GM18498 (cell line): Measurements from ENCODE around the gene MRPL14.

Experiments used
- ATAC-seq: cut with Tn5 transposase; IDR thresholded peaks from one replicate; pipeline ENCODE4 v1.9.1; 2021; ENCODE audit warnings: mild to moderate bottlenecking, moderate library complexity; ENCODE audit not compliant: unreplicated experiment

Gene MRPL14

DNA sequence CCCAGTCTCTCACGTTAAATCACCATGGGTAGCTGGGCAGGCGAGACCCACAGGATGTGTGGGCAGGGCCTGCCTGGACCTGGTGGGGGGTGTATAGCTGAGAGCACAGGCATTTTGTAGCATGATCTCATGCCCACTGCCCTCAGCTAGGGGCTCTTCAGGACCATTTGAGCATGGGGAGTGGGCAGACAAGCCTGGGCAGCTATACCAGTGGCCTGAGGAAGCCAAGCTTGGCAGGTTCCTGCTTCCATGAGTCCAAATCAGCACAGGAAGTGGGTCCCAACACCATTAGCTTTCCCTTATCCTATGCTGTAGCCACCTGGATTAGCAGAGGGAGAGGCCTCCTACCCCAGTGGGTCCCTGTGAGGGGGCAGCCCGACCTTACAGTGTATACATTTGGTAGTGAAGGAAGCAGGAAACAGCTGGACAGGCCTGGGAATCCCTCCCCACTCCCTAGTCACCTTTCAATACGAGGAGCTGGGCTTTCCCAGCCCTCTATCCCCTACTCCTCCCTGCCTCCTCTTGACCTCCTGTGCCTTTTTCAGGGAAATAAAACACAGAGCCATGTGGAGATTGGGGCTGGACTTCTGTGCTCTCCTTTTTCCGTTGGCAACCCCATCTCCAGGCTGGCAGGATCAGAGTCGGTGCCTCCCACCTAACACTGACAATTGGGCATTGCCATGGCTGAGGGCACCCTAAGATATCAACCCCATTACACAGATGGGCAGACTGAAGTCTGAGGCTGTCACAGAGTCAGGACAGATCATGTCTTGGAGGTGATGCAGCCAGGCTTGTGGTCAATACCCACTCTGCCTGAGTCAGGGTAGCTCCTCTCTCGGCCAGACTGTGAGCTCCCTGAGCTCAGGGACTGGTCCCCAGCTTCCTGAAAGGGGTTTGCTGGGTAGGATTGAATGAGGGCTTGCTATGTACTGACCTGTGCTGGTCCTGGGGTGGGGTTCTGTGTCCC is 59.8 kb downstream of the MRPL14 start:
- no peak for ATAC-seq

DNA sequence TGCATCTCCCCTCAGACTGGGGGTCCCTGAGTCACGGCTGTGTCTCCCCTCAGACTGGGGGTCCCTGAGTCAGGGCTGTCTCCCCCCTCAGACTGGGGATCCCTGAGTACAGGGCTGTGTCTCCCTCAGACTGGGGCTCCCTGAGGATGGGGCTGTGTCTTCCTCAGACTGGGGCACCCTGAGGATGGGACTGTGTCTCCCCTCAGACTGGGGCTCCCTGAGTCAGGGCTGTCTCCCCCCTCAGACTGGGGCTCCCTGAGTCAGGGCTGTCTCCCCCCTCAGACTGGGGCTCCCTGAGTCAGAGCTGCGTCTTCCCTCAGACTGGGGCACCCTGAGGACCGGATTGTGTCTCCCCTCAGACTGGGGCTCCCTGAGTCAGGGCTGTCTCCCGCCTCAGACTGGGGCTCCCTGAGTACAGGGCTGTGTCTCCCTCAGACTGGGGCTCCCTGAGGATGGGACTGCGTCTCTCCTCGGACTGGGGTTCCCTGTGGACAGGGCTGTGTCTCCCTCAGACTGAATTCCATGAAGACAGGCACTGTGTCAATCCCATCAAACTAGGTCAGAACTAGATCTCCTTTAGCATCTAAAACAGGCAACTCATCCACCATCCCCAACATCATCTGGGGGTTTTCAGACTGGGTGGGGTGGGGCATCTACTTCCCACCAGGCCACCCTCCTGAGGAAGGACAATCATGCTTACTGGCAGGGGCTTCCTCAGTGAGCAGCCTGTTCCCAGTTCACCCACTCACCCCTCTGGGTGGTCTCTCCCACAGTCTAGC is 60.7 kb downstream of the MRPL14 start:
- no peak for ATAC-seq

DNA sequence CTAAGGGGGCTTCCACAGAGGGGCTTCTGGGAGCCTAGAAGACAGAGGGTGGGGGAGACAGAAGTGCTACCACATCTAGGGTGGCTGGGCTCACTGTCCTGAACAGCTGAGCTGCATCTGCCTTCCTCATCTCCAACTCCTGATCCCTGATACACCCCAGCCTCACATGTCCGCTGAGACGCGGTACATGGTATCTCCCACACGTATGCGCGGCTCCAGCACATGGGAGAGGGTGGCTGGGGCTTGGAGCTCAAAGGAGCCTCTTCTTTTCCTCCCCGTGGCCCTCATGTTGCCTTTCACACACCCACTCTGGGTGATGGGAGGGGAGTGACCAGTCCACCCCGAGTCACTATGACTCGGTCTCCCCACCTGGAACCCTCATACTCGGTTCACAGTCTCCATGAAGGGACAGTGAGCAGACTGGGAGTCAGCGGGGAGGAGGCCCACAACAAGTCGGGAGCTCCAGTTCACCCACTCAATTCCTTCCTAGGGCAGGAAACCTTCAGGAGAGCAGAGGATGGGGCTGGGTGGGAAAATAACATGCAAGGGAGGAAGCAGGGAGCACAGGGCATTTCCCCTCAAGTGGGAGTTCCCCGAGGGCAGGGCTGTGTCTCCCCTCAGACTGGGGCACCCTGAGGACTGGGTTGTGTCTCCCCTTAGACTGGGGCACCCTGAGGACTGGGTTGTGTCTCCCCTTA is 61.7 kb downstream of the MRPL14 start:
- ATAC-seq: no peak

DNA sequence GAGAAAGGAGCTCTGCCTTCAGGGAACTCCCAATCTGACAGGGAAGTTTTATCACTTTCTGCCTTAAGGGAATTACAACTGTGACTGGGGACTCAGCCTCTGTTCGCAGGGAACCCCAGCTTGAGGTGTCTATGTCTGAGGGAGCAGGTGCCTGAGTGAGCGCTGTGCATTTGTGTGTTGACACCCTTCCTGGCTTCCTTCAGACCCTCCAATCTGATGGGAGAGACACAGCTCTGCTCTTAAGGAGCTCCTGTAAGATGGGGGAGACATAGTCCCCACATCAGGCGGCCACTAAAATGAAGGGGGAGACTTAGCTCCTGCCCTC is 62.3 kb downstream of the MRPL14 start:
- ATAC-seq: no peak

DNA sequence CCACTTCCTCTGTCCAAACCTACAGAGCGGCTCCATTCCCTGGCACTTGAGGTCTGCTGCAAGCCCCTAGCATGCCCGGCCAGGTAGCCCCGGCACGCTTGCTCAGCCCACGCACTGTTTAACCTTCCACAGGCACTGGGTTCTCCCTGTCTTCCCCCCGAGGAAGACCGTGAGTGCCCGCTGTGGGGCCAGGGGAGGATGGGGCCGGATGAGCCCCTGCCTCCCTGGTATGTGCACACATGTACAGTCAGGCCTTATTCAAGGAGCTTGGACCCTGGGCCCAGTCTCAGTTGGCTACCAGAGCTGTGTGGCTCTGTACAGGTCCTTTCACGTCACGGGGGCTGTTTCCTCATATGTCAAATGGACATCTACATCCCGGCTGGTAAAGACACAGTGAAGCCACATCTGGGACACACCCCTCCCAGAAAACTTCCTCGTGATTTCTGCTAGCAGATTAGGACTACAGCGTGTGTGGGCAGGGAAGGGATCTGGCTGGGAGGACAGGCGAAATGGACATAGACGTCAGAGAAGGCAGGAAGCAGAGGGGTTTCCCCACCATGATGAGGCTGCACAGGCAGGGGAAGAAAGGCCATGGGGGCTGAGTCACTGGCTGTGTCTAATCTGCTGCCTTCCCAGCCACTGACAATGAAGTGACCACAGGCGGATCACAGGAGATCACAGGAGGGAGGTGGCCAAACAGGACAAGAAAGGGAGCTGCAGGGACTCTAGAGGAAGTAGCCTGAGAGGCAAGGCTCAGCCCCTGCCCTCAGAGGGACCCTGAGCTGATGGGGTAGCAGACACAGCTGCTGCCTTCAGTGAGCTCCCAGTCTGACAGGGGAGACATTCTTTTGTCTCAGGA is 62.9 kb downstream of the MRPL14 start:
- ATAC-seq: no peak

DNA sequence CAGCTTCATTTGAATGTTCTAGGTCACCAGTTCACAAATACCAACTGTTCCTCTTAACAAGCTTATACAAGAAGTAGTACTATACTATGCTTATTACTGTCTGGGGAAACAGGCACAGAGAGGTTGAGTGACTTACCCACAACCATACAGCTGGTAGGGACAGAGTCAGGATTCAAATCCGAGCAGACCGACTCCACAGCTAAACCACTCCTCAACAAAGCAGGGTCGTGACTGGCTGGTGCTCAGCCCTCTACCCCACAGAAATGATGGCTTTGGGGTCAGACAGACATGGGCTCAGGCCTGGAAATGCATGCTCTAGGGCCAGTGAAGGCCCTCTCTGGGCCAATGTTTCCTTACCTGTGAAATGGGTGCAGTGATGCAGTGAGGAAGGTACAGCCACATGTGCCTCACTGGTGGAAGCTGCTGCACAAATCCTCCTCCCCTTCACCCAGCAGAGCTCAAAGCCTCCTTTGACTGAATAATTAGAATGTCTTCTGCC is 63.6 kb downstream of the MRPL14 start:
- no peak for ATAC-seq
